Fibroblast of gingiva (primary cell): ENCODE measurements around the gene CTSA.

Experiments
- DNase-seq: peaks from one replicate; pipeline ENCODE4 v3.0.0-alpha.2; 2011; ENCODE audit warnings: low read depth

CTSA gene

DNA sequence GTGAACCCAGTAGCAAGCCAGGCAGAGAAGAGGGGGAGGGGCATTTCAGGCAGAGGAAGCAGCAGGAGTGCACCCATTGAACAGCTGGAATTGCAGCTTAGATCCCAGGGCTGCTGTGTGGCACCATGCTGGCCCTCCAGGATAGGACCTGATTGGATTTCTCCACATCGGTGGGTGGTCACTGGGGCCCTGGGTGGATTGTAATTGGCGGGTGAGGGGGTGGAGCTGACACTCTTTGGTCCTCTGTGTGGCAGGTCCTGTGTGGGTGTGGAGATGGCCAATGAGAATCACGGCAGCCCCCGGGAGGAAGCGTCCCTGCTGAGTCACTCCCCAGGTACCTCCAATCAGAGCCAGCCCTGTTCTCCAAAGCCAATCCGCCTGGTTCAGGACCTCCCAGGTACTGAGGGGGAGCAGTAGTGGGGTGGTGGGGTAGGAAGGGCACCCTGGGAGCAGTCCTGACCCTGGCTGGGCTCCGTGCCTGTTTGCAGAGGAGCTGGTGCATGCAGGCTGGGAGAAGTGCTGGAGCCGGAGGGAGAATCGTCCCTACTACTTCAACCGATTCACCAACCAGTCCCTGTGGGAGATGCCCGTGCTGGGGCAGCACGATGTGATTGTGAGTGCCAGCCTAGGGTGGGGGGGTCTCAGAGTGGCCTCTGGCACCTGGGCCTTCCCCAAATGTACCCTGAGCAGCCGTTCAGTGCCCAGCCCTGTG, 47.7 kb downstream of the CTSA start:
- DNase-seq: no peak

DNA sequence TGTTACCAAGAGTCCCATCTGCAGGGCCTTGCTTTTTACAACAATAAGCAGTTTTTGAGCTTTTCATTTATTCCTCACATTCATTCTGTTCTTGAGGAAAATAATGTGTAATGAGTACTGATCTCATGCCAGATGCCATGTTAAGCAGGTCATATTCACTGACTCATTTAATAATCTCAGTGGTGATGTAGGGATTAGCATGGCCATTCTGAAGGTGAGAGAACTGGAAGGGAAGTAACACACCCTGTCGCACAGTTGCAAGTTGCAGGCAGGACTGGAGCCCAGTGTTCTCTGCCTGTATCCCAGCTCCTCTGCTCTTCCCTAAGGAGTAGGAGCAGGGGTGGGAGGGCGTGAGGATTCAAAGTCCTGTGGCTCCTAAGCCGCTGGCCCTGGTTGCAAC, 48.9 kb downstream of the CTSA start:
- DNase-seq: no peak

GRCh38 chr20:45940469-45940868, 49.3 kb downstream of the CTSA start:
- no peak for DNase-seq

GRCh38 chr20:45943613-45944012, 52.5 kb downstream of the CTSA start:
- no peak for DNase-seq

DNA sequence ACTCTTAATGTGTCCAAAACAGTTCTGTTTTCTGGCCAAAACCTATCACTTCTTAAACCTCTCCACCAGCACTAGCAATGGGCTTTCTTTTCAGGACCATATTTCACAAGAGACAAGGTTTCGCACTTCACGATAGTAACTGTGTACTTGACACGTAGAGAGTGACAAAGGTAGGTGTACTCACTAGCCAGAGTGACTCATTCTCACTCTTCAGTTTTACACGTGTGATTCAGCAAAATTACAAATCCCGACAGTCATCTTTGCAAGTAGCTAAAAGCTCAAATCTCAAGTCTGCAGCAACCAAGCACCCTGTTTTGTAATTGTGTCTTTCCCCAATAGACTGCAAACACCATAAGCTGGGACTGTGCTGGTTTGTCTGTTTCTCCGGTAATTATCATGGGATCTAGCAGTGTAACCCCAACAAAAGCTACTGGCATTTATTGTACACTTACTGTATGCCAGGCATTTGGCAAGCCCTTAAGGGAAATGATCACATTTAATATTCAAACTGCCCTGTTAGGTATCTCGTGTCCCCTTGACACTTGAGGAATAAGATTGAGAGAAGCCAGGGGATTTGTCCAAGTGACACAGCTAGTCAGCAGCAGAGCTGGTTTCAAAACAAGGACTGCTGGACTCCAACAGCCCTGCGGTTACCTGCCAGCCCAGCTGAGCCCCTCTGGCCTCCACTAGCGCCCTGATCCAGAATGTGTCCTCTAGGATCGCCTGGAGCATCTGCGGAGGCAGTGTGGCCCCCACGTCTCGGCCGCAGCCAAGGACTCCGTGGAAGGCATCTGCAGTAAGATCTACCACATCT, 53.2 kb downstream of the CTSA start:
- DNase-seq: no peak

DNA sequence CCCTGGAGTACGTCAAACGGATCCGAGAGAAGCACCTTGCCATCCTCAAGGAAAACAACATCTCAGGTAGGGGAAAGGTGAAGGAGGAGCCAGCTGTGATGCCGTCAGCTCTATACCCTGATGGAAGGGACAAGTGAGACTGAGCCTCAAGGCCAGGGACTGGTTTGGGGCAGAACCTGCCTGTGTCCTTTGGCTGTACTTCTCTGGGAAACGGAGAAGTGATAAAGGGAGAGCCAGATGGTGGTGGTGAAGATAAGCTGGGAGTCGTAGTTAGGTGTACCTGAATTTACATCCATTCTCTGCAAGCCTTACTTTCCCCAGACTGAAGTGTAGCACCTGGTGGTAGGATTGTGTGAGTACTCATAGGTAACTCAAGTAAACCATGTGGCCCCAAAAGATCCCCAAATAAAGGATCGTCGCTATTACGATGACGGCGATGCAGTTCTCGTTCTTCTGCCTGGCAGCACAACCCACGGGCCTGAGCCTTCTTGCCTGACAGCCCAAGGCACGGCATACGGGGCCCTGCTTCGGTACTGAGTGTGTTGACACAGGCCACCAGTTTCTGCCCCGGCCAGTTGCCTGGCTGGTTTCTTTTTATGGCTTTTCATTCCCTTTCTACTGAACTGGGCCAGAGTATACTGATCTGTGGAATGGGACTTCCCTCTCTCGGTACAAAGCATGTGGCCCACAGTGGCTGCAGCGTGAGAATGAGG, 54.0 kb downstream of the CTSA start:
- DNase-seq: no peak

DNA sequence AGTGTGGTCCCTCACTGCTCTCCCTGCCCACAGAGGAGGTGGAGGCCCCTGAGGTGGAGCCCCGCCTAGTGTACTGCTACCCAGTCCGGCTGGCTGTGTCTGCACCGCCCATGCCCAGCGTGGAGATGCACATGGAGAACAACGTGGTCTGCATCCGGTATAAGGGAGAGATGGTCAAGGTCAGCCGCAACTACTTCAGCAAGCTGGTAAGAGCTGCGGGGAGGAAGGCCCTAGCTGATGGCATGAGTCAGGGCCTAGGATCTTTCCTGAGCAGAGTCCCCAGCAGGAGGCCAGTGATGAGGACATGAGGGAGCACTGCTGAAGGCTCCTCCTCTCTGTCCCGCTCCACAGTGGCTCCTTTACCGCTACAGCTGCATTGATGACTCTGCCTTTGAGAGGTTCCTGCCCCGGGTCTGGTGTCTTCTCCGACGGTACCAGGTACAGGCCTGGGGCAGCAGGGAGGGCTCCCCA, 54.6 kb downstream of the CTSA start:
- DNase-seq: no peak

DNA sequence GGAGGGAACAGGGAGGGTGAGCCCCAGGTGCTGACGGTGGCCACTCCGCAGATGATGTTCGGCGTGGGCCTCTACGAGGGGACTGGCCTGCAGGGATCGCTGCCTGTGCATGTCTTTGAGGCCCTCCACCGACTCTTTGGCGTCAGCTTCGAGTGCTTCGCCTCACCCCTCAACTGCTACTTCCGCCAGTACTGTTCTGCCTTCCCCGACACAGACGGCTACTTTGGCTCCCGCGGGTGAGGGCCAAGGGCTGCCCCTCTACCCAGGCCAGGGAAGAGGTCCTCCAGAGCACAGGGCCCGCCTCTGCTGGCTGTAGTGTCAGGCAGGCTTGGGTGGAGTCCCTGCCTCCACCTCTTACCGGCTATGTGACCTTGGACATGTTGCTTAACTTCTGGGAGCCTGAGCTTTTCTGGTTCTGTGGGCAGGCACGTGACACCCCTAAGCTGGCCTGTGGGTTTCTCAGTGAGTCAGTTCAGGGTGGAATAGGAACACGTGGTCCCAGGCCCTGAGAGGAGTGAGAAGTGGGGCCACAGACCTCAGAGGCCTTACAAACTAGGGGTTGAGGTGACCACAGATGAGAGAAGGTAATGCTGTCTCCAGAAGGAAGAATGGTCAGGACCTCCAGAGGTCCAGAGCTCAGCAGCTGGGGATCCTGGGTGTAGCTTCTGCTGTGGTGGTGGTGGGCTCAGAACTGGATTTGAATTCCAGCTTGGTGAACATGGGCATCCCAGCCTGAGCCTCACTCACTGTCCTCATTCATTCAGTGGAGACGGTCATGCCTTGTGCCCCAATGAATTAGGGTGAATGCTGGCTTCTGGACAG, 55.2 kb downstream of the CTSA start:
- DNase-seq: peak; percentile 80

- no peak for DNase-seq
These were observed 56.2 kb downstream of the CTSA start for GRCh38 chr20:45947110-45947866.

DNA sequence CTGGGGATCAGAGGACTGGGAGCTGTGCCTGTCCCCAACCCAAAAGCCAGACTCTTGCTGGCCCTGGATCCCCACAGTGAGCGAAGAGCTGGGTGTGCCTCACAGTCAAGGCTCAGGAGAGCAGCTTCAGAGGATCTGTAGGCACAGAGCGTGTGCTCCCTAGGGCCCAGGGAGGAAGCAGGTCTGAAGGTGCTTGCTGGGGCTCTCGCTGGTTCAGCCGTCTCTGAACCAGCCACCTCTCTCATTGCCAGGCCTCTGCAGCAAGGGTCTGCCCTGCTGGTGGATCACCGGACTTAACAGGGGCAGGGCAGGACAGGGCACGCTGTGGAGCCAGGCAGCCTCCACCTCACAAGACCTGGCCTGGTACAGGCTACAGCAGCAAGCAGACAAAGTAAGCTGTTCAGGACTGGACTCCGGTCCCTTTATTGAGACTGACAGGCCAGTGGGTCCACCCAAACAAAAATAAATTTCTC, 57.2 kb downstream of the CTSA start:
- DNase-seq: no peak
